Endothelial cell of umbilical vein (primary cell): ENCODE results near the gene GAS2L2. TPM values are rescaled to one million over a fixed set of nuclear protein-coding genes. Genes with fewer than 3 reads are reported as not detected.

Experiments used
- BruUV-seq: library from RNA; stranded (reverse); fragments of 400-500 nt; replicated peaks from 2 replicates; lab custom pipeline; 2021; lab: Mats Ljungman, UMichigan
- CTCF ChIA-PET: fragments of 300-600, 350-600 bp; sonication (Branson Sonifier 250); formaldehyde crosslinking; loops from one replicate; lab custom pipeline; 2021; ENCODE audit warnings: antibody characterized with exemption, inconsistent platforms; lab: Charles Lee
- POLR2A ChIA-PET: fragments of 300-600, 350-600 bp; sonication (Branson Sonifier 250); formaldehyde crosslinking; loops from one replicate; lab custom pipeline; 2021; ENCODE audit warnings: antibody characterized with exemption, inconsistent platforms; lab: Charles Lee
- DNase-seq: peaks from one replicate; pipeline ENCODE4 v3.0.0-alpha.2; 2011; ENCODE audit warnings: low read depth, low spot score
- FAIRE-seq: peaks from 2 replicates; lab custom pipeline; 2011; peaks lifted over from hg19 to GRCh38; lab: Jason Lieb, UNC
- H2AFZ ChIP-seq: 2 replicates; pipeline ENCODE4 v1.6.0; 2012; ENCODE audit warnings: low read depth, low read length, control low read depth, inconsistent platforms
- H3K27ac ChIP-seq: 2 replicates; pipeline ENCODE4 v1.5.1; 2011; ENCODE audit warnings: low read depth, mild to moderate bottlenecking, control low read depth, low read length, moderate library complexity; ENCODE audit not compliant: insufficient read depth
- H3K27me3 ChIP-seq, 2 experiments: 2 replicates each; pipeline versions ENCODE4 v1.6.0 to v1.6.1; 2011; ENCODE audit warnings: low read length in 2 of 2, mixed read lengths in 1 of 2; ENCODE audit not compliant: control insufficient read depth in 2 of 2, insufficient read depth in 2 of 2
- H3K36me3 ChIP-seq, 2 experiments: 2 replicates in 1 of 2; 3 replicates in 1 of 2; pipeline ENCODE4 v1.5.1; 2011; ENCODE audit warnings: low read length in 2 of 2, mild to moderate bottlenecking in 1 of 2, moderate library complexity in 1 of 2; ENCODE audit not compliant: control insufficient read depth in 2 of 2, insufficient read depth in 2 of 2; ENCODE audit errors: extremely low read depth in 1 of 2
- H3K4me1 ChIP-seq: 3 replicates; pipeline ENCODE4 v1.5.1; 2011; ENCODE audit warnings: mild to moderate bottlenecking, low read length; ENCODE audit not compliant: control insufficient read depth, insufficient read depth; ENCODE audit errors: extremely low read depth
- H3K4me2 ChIP-seq: 2 replicates; pipeline ENCODE4 v1.6.1; 2011; ENCODE audit warnings: low read length, control low read depth, mixed read lengths; ENCODE audit not compliant: insufficient read depth
- H3K4me3 ChIP-seq, 3 experiments: fragments of 200-600 bp in 1 of 3; sonication (generic), shearing (Covaris generic) in 1 of 3; replicated peaks in 1 of 3; 2 replicates each; pipeline ENCODE4 v1.5.1; 2011 to 2016; ENCODE audit warnings: control low read depth in 3 of 3, low read length in 3 of 3, mild to moderate bottlenecking in 2 of 3, inconsistent platforms in 1 of 3, low read depth in 1 of 3, moderate library complexity in 1 of 3; ENCODE audit not compliant: insufficient read depth in 1 of 3
- H3K79me2 ChIP-seq: 2 replicates; pipeline ENCODE4 v1.6.0; 2012; ENCODE audit warnings: low read length, inconsistent platforms; ENCODE audit not compliant: control insufficient read depth, insufficient read depth
- H3K9ac ChIP-seq: replicated peaks from 2 replicates; pipeline ENCODE3; 2011; ENCODE audit warnings: low read length, control low read depth; ENCODE audit not compliant: insufficient read depth; ENCODE audit errors: extremely low read depth
- H3K9me1 ChIP-seq: replicated peaks from 3 replicates; pipeline ENCODE4 v1.6.0; 2011; ENCODE audit warnings: mild to moderate bottlenecking, low read length; ENCODE audit not compliant: control insufficient read depth, insufficient read depth; ENCODE audit errors: extremely low read depth
- H3K9me3 ChIP-seq: replicated peaks from 2 replicates; pipeline ENCODE4 v1.5.1; 2012; ENCODE audit warnings: low read length, inconsistent platforms; ENCODE audit not compliant: control insufficient read depth, insufficient read depth
- H4K20me1 ChIP-seq: replicated peaks from 2 replicates; pipeline ENCODE3; 2011; ENCODE audit warnings: mild to moderate bottlenecking, low read length; ENCODE audit not compliant: control insufficient read depth, insufficient read depth; ENCODE audit errors: extremely low read depth
- CTCF ChIP-seq, 2 donors: IDR thresholded peaks; 1 replicate in 1 of 2; 2 replicates in 1 of 2; pipeline ENCODE4 v1.5.1; 2011; ENCODE audit warnings: low read length in 2 of 2, mild to moderate bottlenecking in 2 of 2, moderate library complexity in 2 of 2, control low read depth in 1 of 2, inconsistent platforms in 1 of 2, low read depth in 1 of 2; ENCODE audit not compliant: insufficient read depth in 1 of 2; ENCODE audit errors: extremely low read depth in 1 of 2
- EZH2 ChIP-seq: IDR thresholded peaks from 2 replicates; pipeline ENCODE4 v1.6.1; 2012; ENCODE audit warnings: borderline replicate concordance, low read depth, mild to moderate bottlenecking, moderate library complexity, low read length, inconsistent platforms; ENCODE audit not compliant: severe bottlenecking
- FOS ChIP-seq: IDR thresholded peaks from 2 replicates; pipeline ENCODE4 v1.6.1; 2011; ENCODE audit warnings: mild to moderate bottlenecking, low read length, moderate library complexity, borderline replicate concordance; ENCODE audit not compliant: insufficient read depth
- GATA2 ChIP-seq: IDR thresholded peaks from 2 replicates; pipeline ENCODE4 v1.7.0; 2011; ENCODE audit warnings: low read depth, mild to moderate bottlenecking, moderate library complexity, mixed read lengths, low read length; ENCODE audit not compliant: insufficient read length, insufficient read depth
- JUN ChIP-seq: IDR thresholded peaks from 2 replicates; pipeline ENCODE4 v1.6.1; 2011; ENCODE audit warnings: borderline replicate concordance, low read depth; ENCODE audit not compliant: insufficient read length, insufficient read depth
- MAX ChIP-seq: IDR thresholded peaks from 2 replicates; pipeline ENCODE4 v1.6.1; 2011; ENCODE audit not compliant: insufficient read depth, insufficient read length
- MYC ChIP-seq: IDR thresholded peaks from one replicate; pipeline ENCODE4 v1.6.1; 2011; ENCODE audit warnings: mild to moderate bottlenecking, low read depth, low read length
- POLR2A ChIP-seq: IDR thresholded peaks from 2 replicates; pipeline ENCODE4 v1.6.1; 2012; ENCODE audit warnings: low read depth, mild to moderate bottlenecking, control low read depth, low read length
- POLR2AphosphoS5 ChIP-seq: IDR thresholded peaks from 2 replicates; pipeline ENCODE4 v1.6.1; 2012; ENCODE audit warnings: low read depth, mild to moderate bottlenecking, control low read depth, low read length, moderate library complexity; ENCODE audit not compliant: insufficient read depth
- dilution Hi-C: fragments of 300-500 bp; cut with MboI; formaldehyde crosslinking; loops from one replicate; pipeline ENCODE4 v1.15.0; 2019; ENCODE audit warnings: low sequenced_read_pairs; ENCODE audit not compliant: extremely low pct_ligation_motif_present
- intact Hi-C: fragments of 100-400 bp; cut with micrococcal nuclease; formaldehyde crosslinking; loops from one replicate; pipeline ENCODE4 v1.10.0; 2022
- polyA plus RNA-seq, 4 experiments: library from polyadenylated mRNA; depleted of rRNA in 3 of 4; stranded (reverse) in 3 of 4; unstranded in 1 of 4; fragments of >200 nt; gene quantifications; 2 replicates each; pipeline versions ENCODE4 v1.2.1 to v1.2.3, GENCODE V29; 2011 to 2012; ENCODE audit warnings: missing spikeins in 1 of 4
- total RNA-seq: library from RNA; stranded (reverse); gene quantifications from 2 replicates; pipeline ENCODE4 v1.2.3, GENCODE V29; 2021

Gene GAS2L2
- total and polyA plus RNA-seq, 2 donors (not counting 3 experiments of a cell fraction or from before 2014, with no cell fraction given) = not detected

DNA sequence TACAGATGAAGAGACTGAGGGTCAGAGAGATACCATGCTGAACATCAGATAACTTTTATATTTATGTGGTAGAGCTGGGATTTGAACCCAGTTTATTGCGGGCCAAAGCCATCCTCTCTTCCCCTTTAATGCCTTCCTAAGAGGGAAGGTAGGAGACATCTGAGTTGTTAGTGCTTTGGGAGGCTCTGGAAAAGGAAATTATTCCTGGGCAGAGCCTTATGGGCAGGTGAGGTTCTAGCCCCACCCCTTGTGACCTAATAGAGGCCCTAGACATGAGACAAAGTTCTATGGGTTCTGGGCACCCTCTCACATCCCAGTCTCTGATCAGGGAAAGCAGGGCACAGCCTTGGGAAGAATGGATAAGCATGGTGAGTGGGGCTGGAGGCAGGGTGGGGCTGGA is 7.5 kb upstream of the GAS2L2 start, which contains the start of gene C17orf50:
C17orf50 (plus strand) TSS at position 301 of the 400 bp plus-strand sequence; CDS start at position 356, 55 bp downstream.
- POLR2A ChIA-PET = no interaction called here
- peaks cover 7% of the 10 kb centered on the region for H3K4me1 ChIP-seq

More for the DNA sequence above, 7.5 kb upstream of the GAS2L2 start, which contains the start of gene C17orf50:
- TF ChIP-seq EZH2 (no peak), POLR2A (no peak), GATA2 (no peak), FOS (no peak), POLR2AphosphoS5 (no peak), JUN (no peak), MYC (no peak), CTCF (IDR thresholded peaks at IDR 0.05; ENCODE audit: extremely low read depth in 1 of 2, insufficient read depth in 1 of 2, low read depth in 1 of 2, low read length in 2 of 2) (no peak), MAX (no peak)
- intact Hi-C loops = no loop called here
- Histone ChIP-seq H3K79me2 (no peaks in the 10 kb centered on the region), H3K4me2 (no peak within 1 kb of the TSS), H4K20me1 (no peaks in the 10 kb centered on the region), H3K4me3 (no peak within 1 kb of the TSS), H3K27ac (no peak within 1 kb of the TSS), H3K9me1 (no peaks in the 10 kb centered on the region), H3K36me3 (no peaks in the 10 kb centered on the region), H3K27me3 (peaks cover 0 to 4% of the 10 kb centered on the region in 2 experiments), H3K9ac (no peak within 1 kb of the TSS), H3K9me3 (no peaks in the 10 kb centered on the region), H2AFZ (no peak within 1 kb of the TSS)
- no peak for FAIRE-seq
- dilution Hi-C loops = no loop called here
- CTCF ChIA-PET = interaction anchor here (1.5 to 1.9 kb wide), 3 partner anchors 12 to 44 kb away, joined by 3 to 8 read pairs (median 5); no protein-coding TSS in a partner anchor
- BruUV-seq = no TSS peak
- no peak for DNase-seq
